HT1080 (cell line): ENCODE data around the gene SPO11. TPM values are rescaled to one million over a fixed set of nuclear protein-coding genes. Genes with fewer than 3 reads are reported as not detected.

Source experiments
- DNase-seq: peaks from one replicate; pipeline ENCODE4 v3.0.0-alpha.2; 2015; ENCODE audit warnings: low read depth
- polyA plus RNA-seq, 2 experiments: library from polyadenylated mRNA; depleted of rRNA; stranded (reverse); fragments of >200 nt; gene quantifications; 2 replicates each; pipeline ENCODE4 v1.2.3, GENCODE V29; 2015
- total RNA-seq: library from RNA; depleted of rRNA; stranded (reverse); fragments of >200 nt; shearing (Covaris generic); gene quantifications from 2 replicates; pipeline ENCODE4 v1.2.3, GENCODE V29; 2014; rRNA removed

The SPO11 gene
- total RNA-seq = not detected in 2 replicates
- not detected in 2 replicates for polyA plus RNA-seq (2015; cell fraction: cytosol; rRNA removed)
- not detected in 2 replicates for polyA plus RNA-seq (2015; cell fraction: nucleus; rRNA removed)

GRCh38 chr20:57329608-57330221 is at the start of gene SPO11:
Gene SPO11, plus strand, starts transcription at chr20:57329803. Its CDS starts 65 bp downstream, at chr20:57329868.
- no peak for DNase-seq

- no peak for DNase-seq
These were observed 49.4 kb upstream of the SPO11 start for GRCh38 chr20:57280221-57280620.

- DNase-seq = no peak
These were observed 47.7 kb upstream of the SPO11 start for GRCh38 chr20:57281900-57282299.

GRCh38 chr20:57282670-57283361 is 46.8 kb upstream of the SPO11 start:
- DNase-seq = no peak

- DNase-seq = no peak
These were observed 45.7 kb upstream of the SPO11 start for GRCh38 chr20:57283860-57284259.

- no peak for DNase-seq
These were observed 42.4 kb upstream of the SPO11 start for GRCh38 chr20:57287007-57287880.

- DNase-seq = no peak
These were observed 41.7 kb upstream of the SPO11 start for GRCh38 chr20:57287901-57288300.

GRCh38 chr20:57288651-57289277 is 40.8 kb upstream of the SPO11 start:
- no peak for DNase-seq

GRCh38 chr20:57289391-57290177 is 40.0 kb upstream of the SPO11 start:
- no peak for DNase-seq

GRCh38 chr20:57290178-57290484 is 39.5 kb upstream of the SPO11 start:
- DNase-seq = no peak

GRCh38 chr20:57291003-57291402 is 38.6 kb upstream of the SPO11 start:
- no peak for DNase-seq

- DNase-seq = no peak
These were observed 37.9 kb upstream of the SPO11 start for GRCh38 chr20:57291694-57292093.

GRCh38 chr20:57292611-57293010 is 37.0 kb upstream of the SPO11 start:
- DNase-seq = no peak

GRCh38 chr20:57293995-57294394 is 35.6 kb upstream of the SPO11 start:
- DNase-seq = no peak

GRCh38 chr20:57294550-57294949 is 35.1 kb upstream of the SPO11 start:
- DNase-seq = no peak

GRCh38 chr20:57298457-57298856 is 31.1 kb upstream of the SPO11 start:
- DNase-seq = no peak

GRCh38 chr20:57301026-57301425 is 28.6 kb upstream of the SPO11 start:
- no peak for DNase-seq

- no peak for DNase-seq
These were observed 22.9 kb upstream of the SPO11 start for GRCh38 chr20:57306747-57307146.

GRCh38 chr20:57308451-57309271 is 20.9 kb upstream of the SPO11 start:
- DNase-seq = no peak

- no peak for DNase-seq
These were observed 20.0 kb upstream of the SPO11 start for GRCh38 chr20:57309544-57310115.
